Ureter (tissue), 1 donor: ENCODE measurements around the gene MEIS2. TPM values are rescaled to one million over a fixed set of nuclear protein-coding genes. Genes with fewer than 3 reads are reported as not detected.

Source experiments
- DNase-seq: peaks from one replicate; pipeline ENCODE4 v3.0.0-alpha.2; 2020; ENCODE audit warnings: low spot score
- total RNA-seq: library from RNA; stranded (reverse); gene quantifications from one replicate; pipeline ENCODE4 v1.2.4, GENCODE V29; 2023
- donor health status: DM: yes; HTN: yes; CAD: no.

Gene MEIS2
- total RNA-seq, 1 donor from 2014 or later, result 74.8 TPM

GRCh38 chr15:36936613-36937012, 163.7 kb downstream of the MEIS2 start:
- DNase-seq, result no peak

GRCh38 chr15:36933255-36933990, 166.9 kb downstream of the MEIS2 start:
- DNase-seq, result no peak

GRCh38 chr15:36932070-36932469, 168.3 kb downstream of the MEIS2 start:
- DNase-seq, result no peak

- no peak for DNase-seq
Measured at GRCh38 chr15:36931434-36931833, 168.9 kb downstream of the MEIS2 start.

GRCh38 chr15:36926427-36926825, 173.9 kb downstream of the MEIS2 start:
- no peak for DNase-seq

GRCh38 chr15:36925653-36926426, 174.5 kb downstream of the MEIS2 start:
- DNase-seq, result no peak

- DNase-seq, result no peak
Measured at GRCh38 chr15:36925049-36925448, 175.3 kb downstream of the MEIS2 start.

- no peak for DNase-seq
Measured at GRCh38 chr15:36924034-36924433, 176.3 kb downstream of the MEIS2 start.

- DNase-seq, result no peak
Measured at GRCh38 chr15:36921484-36922091, 178.8 kb downstream of the MEIS2 start.

GRCh38 chr15:36917411-36918267, 182.7 kb downstream of the MEIS2 start:
- DNase-seq, result no peak

- DNase-seq, result no peak
Measured at GRCh38 chr15:36914960-36915808, 185.2 kb downstream of the MEIS2 start.

GRCh38 chr15:36914466-36914865, 185.9 kb downstream of the MEIS2 start:
- DNase-seq, result no peak

- no peak for DNase-seq
Measured at GRCh38 chr15:36912311-36912712, 188.0 kb downstream of the MEIS2 start.

- DNase-seq, result no peak
Measured at GRCh38 chr15:36911322-36911944, 188.9 kb downstream of the MEIS2 start.

- no peak for DNase-seq
Measured at GRCh38 chr15:36908991-36909390, 191.4 kb downstream of the MEIS2 start.

GRCh38 chr15:36907295-36907694, 193.1 kb downstream of the MEIS2 start:
- no peak for DNase-seq

GRCh38 chr15:36905908-36906307, 194.4 kb downstream of the MEIS2 start:
- DNase-seq, result no peak

GRCh38 chr15:36904715-36905114, 195.6 kb downstream of the MEIS2 start:
- no peak for DNase-seq

GRCh38 chr15:36903922-36904556, 196.3 kb downstream of the MEIS2 start:
- no peak for DNase-seq

- DNase-seq, result no peak
Measured at GRCh38 chr15:36903195-36903594, 197.2 kb downstream of the MEIS2 start.
